NCI-H2029 (cell line): ENCODE results near the gene SPECC1.
"Not testable (repeated sequence)": the region's sequence is repeated elsewhere in the genome, so short reads cannot be mapped to it uniquely, and the experiment has no call there.

ENCODE experiments used
- DNase-seq: peaks from one replicate; lab custom pipeline; 2025; lab: John Stamatoyannopoulos, UW

The SPECC1 gene

DNA sequence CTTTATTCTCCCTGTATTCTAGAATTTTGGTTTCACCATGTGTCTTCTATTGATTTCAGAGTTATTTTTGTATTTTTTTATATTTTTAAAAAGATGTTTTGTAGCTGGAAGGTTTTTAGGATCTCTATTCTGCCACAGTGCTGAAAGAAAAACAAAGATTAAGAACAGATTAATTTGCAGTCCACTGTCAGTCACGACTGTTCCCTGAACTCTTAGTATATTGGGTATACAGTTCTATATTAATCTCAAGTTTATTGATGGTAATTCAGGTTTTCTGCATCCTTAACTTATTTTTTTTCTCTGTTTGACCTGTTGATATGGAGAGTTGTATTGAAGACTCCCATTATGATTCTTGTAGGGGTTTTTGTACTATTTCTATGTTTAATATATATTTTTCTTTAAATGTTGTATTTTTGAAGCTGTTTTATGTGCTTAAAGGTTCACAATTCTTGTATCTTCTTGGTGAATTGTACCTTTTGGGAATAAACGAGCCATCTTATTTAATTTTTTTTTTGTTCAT, 2.9 kb downstream of the SPECC1 start:
- no peak for DNase-seq

- DNase-seq: not testable (repeated sequence)
Measured at GRCh38 chr17:20016475-20016992, 7.4 kb downstream of the SPECC1 start.

DNA sequence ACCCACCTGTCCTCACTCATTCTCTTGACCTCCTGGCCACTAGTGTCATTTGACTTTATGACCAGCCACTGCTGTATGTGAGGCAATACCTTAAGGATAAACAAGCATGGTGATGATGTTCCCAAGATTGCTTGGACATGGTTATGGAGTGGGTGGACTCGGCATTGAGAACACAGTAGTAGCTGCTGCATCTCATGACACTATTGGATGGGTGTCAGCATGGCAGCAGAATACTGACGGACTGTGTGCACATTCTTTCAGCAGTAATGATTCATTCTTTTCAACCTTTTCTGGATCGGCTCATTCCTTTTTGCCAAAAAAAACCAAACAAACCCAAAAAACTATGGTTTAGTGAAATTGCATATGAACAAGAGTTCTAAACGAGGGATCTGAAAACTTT, 13.5 kb downstream of the SPECC1 start:
- no peak for DNase-seq

GRCh38 chr17:20026960-20027359, 17.8 kb downstream of the SPECC1 start:
- DNase-seq: no peak

- no peak for DNase-seq
Measured at GRCh38 chr17:20028443-20028842, 19.3 kb downstream of the SPECC1 start.

DNA sequence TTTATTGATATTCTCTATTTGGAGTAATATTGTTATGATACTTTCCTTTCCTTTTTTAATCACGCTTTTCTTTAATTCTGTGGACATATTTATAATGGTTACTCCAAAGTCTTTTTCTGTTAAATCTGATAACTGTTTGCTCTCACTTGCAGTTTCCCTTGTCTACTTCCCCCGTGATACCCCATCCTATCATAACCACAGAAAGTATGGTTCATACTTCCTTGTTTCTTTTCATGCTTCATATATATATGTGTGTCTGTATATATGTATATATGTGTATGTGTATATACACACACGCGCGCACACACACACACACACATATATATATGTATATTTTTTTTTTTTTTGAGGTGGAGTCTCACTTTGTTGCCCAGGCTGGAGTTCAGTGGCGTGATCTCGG, 23.5 kb downstream of the SPECC1 start:
- no peak for DNase-seq

DNA sequence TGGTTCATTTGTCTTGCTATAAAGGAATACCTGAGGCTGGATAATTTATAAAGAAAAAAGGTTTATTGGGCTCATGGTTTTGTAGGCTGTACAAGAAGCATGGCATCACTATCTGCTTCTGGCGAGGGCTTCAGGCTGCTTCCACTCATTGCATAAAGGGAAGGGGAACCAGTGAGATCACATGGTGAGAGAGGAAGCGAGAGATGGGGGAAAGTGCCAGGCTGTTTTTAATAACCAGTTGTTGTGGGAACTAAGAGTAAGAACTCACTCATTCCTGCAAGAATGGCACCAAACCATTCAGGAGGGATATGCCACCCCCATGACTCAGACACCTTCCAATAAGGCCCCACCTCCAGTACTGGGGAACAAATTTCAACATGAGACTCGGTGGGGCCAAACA, 24.3 kb downstream of the SPECC1 start:
- no peak for DNase-seq

- no peak for DNase-seq
Measured at GRCh38 chr17:20035501-20035900, 26.3 kb downstream of the SPECC1 start.

DNA sequence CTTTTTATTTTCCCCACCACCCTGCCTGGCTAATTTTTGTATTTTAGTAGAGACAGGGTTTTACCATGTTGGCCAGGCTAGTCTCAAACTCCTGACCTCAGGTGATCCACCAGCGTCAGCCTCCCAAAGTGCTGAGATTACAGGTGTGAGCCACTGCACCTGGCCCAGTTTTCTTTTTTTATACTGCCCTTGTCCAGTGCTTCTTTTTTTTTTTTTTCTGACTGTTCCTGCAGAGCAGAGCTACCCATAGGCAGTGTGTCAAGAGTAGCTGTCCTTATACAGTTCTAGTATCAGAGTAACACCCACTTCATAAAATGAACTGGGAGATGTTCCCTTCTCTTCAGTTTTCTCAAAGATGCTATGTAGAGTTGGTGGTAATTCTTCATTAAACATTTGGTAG, 28.1 kb downstream of the SPECC1 start:
- not testable (repeated sequence) for DNase-seq

DNA sequence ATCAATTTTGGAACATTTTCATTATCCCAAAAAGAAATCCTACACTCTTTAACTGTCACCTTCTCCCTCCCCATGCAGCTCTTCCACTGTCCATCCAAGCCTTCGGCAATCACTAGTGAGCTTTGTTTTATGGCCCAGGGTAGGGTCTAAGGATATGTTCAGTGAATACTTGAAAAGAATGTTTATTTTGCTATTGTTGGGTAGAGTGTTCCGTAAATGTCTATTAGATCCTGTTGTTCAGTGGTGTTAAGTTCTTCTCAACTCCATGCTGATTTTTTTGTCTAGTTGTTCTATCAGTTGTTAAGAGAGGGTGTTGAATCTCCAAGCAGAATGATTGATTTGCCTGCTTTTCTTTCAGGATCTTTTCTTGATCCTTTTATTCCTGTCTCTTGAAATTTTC, 29.9 kb downstream of the SPECC1 start:
- no peak for DNase-seq

DNA sequence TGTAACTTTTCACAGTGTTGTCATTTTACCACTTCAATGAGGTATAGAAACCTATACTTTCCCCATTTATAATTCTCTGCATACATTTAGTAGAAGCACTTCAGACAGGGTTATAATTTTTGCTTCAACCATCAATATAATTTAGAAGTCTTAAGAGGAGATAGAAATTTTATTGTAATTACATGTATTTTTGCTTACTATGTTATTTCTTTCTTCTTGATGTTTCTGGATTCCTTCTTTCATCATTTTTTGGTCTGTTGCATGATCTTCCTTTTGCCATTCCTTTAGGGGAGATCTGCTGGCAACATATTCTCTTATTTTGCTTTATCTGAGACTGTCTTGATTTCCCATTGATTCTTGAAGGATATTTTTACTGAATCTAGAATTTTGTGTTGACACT, 31.1 kb downstream of the SPECC1 start:
- no peak for DNase-seq

GRCh38 chr17:20043021-20043420, 33.9 kb downstream of the SPECC1 start:
- no peak for DNase-seq

DNA sequence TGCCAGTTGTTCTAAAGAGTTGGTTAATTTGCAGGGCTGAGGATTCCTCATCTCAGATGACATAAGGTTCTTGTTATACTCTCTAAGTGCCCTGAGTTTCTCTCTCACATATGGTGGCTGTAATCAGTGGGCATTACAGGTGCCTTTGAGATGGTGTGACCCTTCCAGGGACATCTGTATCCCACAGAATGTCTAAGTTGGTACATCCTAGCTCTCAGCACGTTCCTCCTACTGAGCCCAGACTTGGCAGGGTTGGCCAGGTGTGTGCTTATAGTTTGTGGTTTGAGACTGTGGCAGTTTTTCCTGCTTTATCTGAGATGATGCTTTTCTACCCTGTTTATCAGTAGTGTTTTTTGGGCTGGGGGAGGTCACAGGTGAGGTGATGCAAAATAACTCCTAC, 36.3 kb downstream of the SPECC1 start:
- no peak for DNase-seq

DNA sequence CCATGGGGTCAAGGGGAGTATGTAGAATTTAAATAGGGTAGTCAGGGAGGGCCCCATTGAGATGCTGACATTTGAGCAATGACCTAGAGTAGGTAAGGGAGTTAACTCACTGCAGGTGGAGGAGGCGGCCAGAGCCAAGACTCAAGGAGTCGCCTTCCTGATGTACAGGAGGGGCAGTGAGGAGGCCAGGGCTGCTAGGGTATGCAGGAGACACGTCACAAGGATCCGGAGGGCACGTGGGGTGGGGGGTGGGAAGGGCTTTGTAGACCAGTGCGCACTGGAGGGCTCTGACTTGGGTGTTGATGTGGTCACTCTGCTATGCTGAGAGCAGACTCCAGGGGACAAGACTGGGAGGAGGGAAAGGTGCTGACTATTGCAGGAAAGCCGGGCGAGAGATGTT, 37.5 kb downstream of the SPECC1 start:
- no peak for DNase-seq

DNA sequence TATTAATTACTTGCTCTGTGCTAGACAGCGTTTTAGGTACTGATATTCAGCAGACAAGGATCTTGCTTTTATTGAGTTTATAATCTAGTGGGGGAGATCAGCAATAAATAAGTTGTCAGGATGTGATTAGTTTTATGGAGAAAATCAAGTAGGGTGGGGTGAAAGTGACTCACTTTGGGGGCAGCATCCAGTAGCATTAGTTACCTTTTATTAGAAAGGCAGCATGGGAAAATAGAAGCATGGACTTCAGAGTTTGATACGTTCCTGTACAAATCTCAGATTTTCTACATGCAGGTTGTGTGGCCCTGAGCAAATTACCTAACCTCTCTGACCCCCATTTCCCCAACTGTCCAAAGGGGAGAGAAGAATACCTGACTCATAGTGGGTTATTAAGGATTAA, 42.5 kb downstream of the SPECC1 start:
- no peak for DNase-seq

DNA sequence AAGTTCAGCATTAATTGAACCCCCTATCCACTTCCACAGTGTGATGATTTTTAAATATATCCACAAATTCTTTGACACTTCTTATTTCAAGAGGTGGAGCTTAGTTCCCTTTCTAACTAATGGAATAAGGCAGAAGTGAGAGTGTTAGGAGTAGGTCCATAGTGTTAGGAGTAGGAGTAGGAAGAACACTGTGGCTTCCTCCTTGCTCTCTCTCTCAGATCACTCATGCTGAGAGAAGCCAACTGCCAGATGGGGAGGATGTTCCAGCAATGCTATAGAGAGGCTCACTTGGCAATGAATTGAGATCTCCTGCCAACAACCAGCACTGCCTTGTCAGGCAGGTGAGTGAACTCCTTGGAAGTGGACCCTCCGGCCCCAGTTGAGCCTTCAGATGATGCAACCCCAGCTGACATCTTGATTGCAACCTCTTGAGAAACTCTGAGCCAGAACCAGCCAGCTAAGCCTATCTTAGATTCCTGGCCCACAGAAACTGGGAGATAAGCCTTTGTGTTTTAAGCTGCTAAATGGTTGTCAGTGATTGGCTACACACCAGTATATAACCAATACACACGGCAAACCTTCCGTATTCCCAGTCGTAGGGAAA, 44.3 kb downstream of the SPECC1 start:
- DNase-seq: no peak

GRCh38 chr17:20059728-20060188, 50.6 kb downstream of the SPECC1 start:
- peak; percentile 53 for DNase-seq

DNA sequence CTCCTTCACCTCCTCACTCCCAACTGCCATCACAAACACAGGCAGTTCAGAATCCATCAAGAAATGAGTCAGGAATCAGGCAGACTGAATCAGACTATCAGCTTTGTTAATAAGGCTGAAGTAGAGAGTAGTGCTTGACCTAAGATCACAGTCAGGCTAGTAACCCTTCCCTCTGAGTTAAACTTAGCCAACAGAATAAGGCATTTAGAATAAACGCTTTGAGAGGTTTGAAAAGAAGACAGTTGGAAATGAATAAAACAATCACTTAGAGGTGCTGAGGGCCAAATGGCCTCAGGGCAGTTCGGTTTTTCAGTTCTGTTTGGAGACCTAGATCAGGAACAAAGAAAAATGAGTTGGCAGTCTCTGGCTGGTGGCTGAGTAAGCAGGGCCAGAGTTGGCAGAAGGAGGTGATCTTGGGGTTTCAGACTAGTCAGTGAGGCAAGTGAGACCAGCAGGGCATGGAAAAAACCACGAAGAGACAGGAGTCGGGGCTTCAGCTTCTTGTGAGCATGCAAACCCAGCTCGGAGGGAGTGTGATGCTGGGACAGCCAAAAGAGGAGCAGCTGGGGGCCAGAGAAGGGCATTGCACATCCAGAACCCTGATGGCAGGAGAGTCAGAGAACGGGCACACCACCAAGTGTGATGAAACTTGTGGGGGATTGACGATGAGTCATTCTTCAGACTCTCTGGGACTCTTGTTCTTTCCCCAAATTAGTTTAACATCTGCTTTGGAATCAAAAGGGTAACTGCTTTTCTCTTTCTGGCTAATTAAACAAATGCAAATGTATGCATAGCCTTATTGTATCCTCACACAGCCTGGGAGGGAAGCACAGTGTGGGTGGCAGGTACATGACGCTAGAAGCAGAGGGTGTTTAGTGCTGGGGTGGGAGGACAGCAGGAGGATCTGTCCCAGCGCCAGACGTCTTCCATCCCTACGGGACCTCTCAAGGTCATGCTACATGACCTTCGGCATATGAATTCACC, 54.8 kb downstream of the SPECC1 start:
- DNase-seq: no peak

DNA sequence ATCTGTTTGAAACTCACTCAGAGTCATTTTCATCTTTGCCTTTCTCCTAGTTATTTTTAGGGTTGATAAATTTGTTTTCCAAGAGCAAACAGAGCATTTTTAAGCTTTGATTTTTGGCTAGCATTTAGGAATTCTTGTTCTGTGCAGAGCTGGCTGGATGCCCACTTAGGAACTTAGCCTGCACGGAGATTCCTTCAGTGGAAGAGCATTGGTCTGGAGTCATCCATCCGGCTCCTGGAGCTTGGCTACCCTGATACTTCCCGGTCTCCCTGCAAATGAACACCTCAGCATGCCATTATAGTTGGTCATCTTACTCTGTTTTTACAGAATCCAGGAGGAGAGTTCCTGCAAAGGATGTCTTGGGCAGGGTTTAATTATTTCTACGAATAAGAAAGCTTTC, 57.1 kb downstream of the SPECC1 start:
- DNase-seq: no peak

GRCh38 chr17:20067711-20068110, 58.6 kb downstream of the SPECC1 start:
- no peak for DNase-seq

DNA sequence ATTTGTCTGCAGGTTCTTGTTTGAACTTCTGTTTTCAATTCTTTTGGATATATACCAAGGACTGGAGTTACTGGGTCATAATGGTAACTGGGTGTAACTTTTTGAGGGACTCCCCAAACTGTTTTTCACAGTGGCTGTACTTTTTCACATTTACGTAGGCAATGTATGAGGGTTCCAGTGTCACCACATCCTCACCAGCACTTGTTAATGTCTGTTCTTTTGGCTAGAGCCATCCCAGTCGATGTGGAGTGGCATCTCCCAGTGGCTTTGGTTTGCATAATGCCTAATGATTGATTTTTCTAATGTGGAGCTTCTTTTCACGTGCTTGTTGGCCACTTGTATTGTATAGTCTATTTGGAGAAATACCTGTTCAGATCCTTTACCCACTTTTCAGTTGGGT, 59.3 kb downstream of the SPECC1 start:
- no peak for DNase-seq

- DNase-seq: peak; percentile 27
Measured at GRCh38 chr17:20071824-20072691, 62.9 kb downstream of the SPECC1 start.
